Gastrocnemius medialis (tissue), 4 donors: Measurements from ENCODE around the gene CACNG1. TPM values are rescaled to one million over a fixed set of nuclear protein-coding genes. Genes with fewer than 3 reads are reported as not detected.
A peak's percentile ranks its signal among the peaks of the same experiment; 100 is the strongest.

Source experiments
- ATAC-seq, 2 donors: fragments of 150-250 bp; one replicate each; pipeline ENCODE4 v1.9.1; 2016
- DNase-seq, 2 donors: peaks; one replicate each; pipeline ENCODE4 v3.0.0-alpha.2; 2019
- H3K27ac ChIP-seq, 4 donors: fragments of 200-600 bp; sonication (generic); 1 replicate in 1 of 4; 2 replicates in 3 of 4; pipeline ENCODE4 v1.5.1; 2016 to 2018; ENCODE audit warnings: mild to moderate bottlenecking in 2 of 4, moderate library complexity in 1 of 4
- H3K27me3 ChIP-seq, 3 donors: fragments of 200-600 bp; sonication (generic) in 2 of 3; 1 replicate in 1 of 3; 2 replicates in 2 of 3; pipeline versions ENCODE4 v1.5.1 to v1.6.0; 2016 to 2019; ENCODE audit warnings: mild to moderate bottlenecking in 1 of 3, moderate library complexity in 1 of 3
- H3K36me3 ChIP-seq, 2 donors: fragments of 200-600 bp; sonication (generic) in 1 of 2; one replicate each; pipeline ENCODE4 v1.5.1; 2017 to 2018
- H3K4me1 ChIP-seq, 2 donors: fragments of 200-600 bp; sonication (generic) in 1 of 2; one replicate each; pipeline ENCODE4 v1.5.1; 2016 to 2017; ENCODE audit warnings: mild to moderate bottlenecking in 2 of 2
- H3K4me3 ChIP-seq, 4 donors: fragments of 200-600 bp; sonication (generic) in 3 of 4; 1 replicate in 1 of 4; 2 replicates in 3 of 4; pipeline ENCODE4 v1.5.1; 2016 to 2019; ENCODE audit warnings: mild to moderate bottlenecking in 2 of 4
- H3K9me3 ChIP-seq, 3 donors: fragments of 200-600 bp; sonication (generic) in 2 of 3; 1 replicate in 1 of 3; 2 replicates in 2 of 3; pipeline ENCODE4 v1.5.1; 2016 to 2019
- CTCF ChIP-seq, 5 experiments: fragments of 450-650 bp in 3 of 5; fragments of 200-600 bp in 2 of 5; sonication (generic) in 2 of 5; IDR thresholded peaks in 4 of 5; conservative IDR thresholded peaks in 1 of 5; 1 replicate in 4 of 5; 2 replicates in 1 of 5; pipeline ENCODE4 v1.5.1; 2016 to 2019; ENCODE audit warnings: antibody characterized with exemption in 5 of 5, mild to moderate bottlenecking in 3 of 5, moderate library complexity in 3 of 5
- POLR2A ChIP-seq, 2 donors: fragments of 450-650 bp; IDR thresholded peaks; one replicate each; pipeline ENCODE4 v1.6.1; 2017; ENCODE audit warnings: antibody characterized with exemption in 2 of 2, mild to moderate bottlenecking in 2 of 2, moderate library complexity in 2 of 2
- in situ Hi-C, 4 donors: fragments of 200-750 bp; cut with MboI; loops; one replicate each; pipeline versions ENCODE4 v1.15.0 to v1.8.0; 2017; ENCODE audit warnings: low sequenced_read_pairs in 4 of 4
- intact Hi-C: fragments of 100-400 bp; cut with DNase I; formaldehyde crosslinking; loops from one replicate; pipeline ENCODE4 v1.15.1; 2023; ENCODE audit warnings: low total_unique reads
- total RNA-seq, 4 donors: library from RNA; depleted of rRNA; stranded (reverse); fragments of >200 nt; gene quantifications; one replicate each; pipeline versions ENCODE4 v1.1.0 to v1.2.3, GENCODE V29; 2016

The CACNG1 gene
- total RNA-seq, 4 donors from 2014 or later: 120 to 203 (median 154) TPM

- Histone ChIP-seq H3K36me3 (no peaks in the 10 kb centered on the region), H3K9me3 (no peaks in the 10 kb centered on the region), H3K27ac (peak overlapping the region in 1 of 4 donors; percentile 18), H3K27me3 (no peaks in the 10 kb centered on the region), H3K4me1 (peaks cover 18 to 21% of the 10 kb centered on the region in 2 donors), H3K4me3 (no peak overlapping the region)
- in situ Hi-C loops (no loop called here), intact Hi-C loops (no loop called here)
- TF ChIP-seq POLR2A (IDR thresholded peaks at IDR 0.05): no peak
- no peak for TF ChIP-seq CTCF (IDR thresholded peaks at IDR 0.05 in 4 of 5, conservative IDR thresholded peaks at IDR 0.05 in 1 of 5)
- DNase-seq (no peak), ATAC-seq (no peak)
Measured at GRCh38 chr17:67068999-67069398, 24.6 kb downstream of the CACNG1 start.

- Histone ChIP-seq H3K27me3 (no peaks in the 10 kb centered on the region), H3K4me1 (peaks cover 18 to 21% of the 10 kb centered on the region in 2 donors), H3K36me3 (no peaks in the 10 kb centered on the region), H3K9me3 (no peaks in the 10 kb centered on the region), H3K4me3 (no peak overlapping the region), H3K27ac (peak overlapping the region in 2 of 4 donors; percentile 11 to 18)
- no peak for DNase-seq
- in situ Hi-C loops (no loop called here), intact Hi-C loops (no loop called here)
- no peak for ATAC-seq
- TF ChIP-seq CTCF (IDR thresholded peaks at IDR 0.05 in 4 of 5, conservative IDR thresholded peaks at IDR 0.05 in 1 of 5): no peak
- no peak for TF ChIP-seq POLR2A (IDR thresholded peaks at IDR 0.05)
Measured at GRCh38 chr17:67069603-67070136, 25.3 kb downstream of the CACNG1 start.

- no peaks in the 10 kb centered on the region for H3K36me3 ChIP-seq
- ATAC-seq: no peak
- peaks cover 24 to 27% of the 10 kb centered on the region in 2 donors for H3K4me1 ChIP-seq
- TF ChIP-seq CTCF (IDR thresholded peaks at IDR 0.05 in 4 of 5, conservative IDR thresholded peaks at IDR 0.05 in 1 of 5) (no peak), POLR2A (IDR thresholded peaks at IDR 0.05) (no peak)
- DNase-seq: no peak
- H3K9me3 ChIP-seq: no peaks in the 10 kb centered on the region
- in situ Hi-C loops (no loop called here), intact Hi-C loops (no loop called here)
- H3K27ac ChIP-seq: no peak overlapping the region
- H3K4me3 ChIP-seq: no peak overlapping the region
- H3K27me3 ChIP-seq: no peaks in the 10 kb centered on the region
Measured at GRCh38 chr17:67071595-67071994, 27.2 kb downstream of the CACNG1 start.

- in situ Hi-C loops: no loop called here
- intact Hi-C loops: no loop called here
Measured at GRCh38 chr17:67072885-67073284, 28.5 kb downstream of the CACNG1 start.

More at GRCh38 chr17:67072885-67073284, 28.5 kb downstream of the CACNG1 start:
- no peak for DNase-seq
- peaks cover 28 to 31% of the 10 kb centered on the region in 2 donors for H3K4me1 ChIP-seq
- H3K27ac ChIP-seq: no peak overlapping the region
- no peaks in the 10 kb centered on the region for H3K36me3 ChIP-seq
- H3K27me3 ChIP-seq: no peaks in the 10 kb centered on the region
- H3K4me3 ChIP-seq: no peak overlapping the region
- no peak for TF ChIP-seq CTCF (IDR thresholded peaks at IDR 0.05 in 4 of 5, conservative IDR thresholded peaks at IDR 0.05 in 1 of 5)
- no peak for ATAC-seq
- no peaks in the 10 kb centered on the region for H3K9me3 ChIP-seq
